ENCODE results near the gene RHBG.

RHBG gene

GRCh38 chr1:156386949-156387869, 18.2 kb downstream of the RHBG start:
- DNase-seq = no peak

DNA sequence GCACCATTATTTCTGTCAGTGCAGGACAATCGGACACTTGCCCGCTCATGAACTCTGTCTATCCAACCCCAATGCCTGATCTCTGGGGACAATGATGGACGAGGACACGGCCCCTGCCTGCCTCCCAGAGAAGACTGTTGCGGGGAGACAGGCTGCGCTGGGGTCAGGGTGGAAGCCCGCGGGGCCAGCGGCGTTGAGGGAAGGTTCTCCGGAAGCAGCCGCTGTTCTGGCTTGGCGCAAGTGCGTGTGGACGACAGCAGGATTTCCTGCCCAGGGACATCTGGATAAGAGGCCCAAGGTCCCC, 18.8 kb downstream of the RHBG start:
- no peak for DNase-seq

GRCh38 chr1:156388174-156389137, 19.4 kb downstream of the RHBG start:
- no peak for DNase-seq

DNA sequence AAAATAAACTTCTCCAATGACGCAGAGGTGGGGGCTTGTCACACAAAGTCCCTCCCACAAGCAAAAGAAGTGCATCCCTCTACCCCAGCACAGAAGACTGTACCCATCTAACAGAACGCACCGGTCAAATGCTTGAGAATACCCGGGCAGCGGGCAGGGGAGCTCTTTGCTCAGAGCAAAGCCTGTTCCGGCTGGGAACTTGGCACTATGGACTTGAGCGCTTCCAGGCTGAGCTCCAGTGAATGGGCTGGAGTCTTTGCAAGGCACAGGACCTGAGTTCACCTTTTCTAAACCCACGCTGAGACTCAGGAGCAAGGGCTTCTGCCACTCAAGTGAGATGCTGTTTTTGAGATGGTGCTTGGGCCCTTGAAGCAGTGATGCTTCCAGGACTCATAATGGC, 20.3 kb downstream of the RHBG start:
- DNase-seq = no peak

GRCh38 chr1:156390469-156391365, 21.7 kb downstream of the RHBG start:
- DNase-seq = no peak

GRCh38 chr1:156391366-156391677, 22.3 kb downstream of the RHBG start:
- DNase-seq = no peak

DNA sequence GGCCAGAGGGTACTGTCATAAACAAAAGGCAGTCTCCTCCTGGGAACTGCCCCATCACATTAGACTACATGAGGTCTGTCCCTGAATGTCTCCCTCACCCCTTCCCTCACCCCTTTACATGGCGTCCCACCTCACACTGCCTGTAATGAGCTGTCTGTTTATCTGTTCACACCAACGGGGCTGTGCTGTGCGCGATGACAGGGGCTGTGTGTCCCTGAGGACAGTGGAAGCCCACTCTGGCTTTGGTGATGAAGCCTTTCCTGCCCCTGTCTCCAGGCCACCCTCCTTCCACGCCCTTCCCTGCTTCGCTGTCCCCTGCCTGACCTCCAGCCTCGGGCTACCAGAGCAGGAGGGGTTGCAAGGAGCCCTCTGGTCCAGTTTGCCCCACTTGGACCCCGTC, 22.7 kb downstream of the RHBG start:
- DNase-seq = no peak

DNA sequence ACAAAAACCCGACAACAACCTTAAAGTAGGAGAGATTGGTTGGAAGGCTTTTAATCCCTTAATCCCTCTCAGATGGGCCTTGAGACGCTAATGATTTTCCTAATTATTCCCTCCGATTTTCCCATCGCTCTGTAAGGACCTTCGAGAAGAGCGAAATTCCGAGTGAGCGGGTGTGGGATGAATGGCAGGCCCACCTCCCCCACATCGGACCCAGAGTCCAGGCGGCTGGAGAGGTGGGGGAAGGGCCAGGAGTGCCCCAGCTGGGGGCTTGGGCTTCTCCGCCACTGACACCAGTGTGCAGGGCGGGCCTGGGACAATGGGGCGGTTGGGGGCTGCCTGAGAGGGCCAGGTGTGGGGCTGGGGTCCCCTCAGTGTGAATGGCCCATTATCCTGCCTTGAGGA, 23.4 kb downstream of the RHBG start:
- DNase-seq = no peak

DNA sequence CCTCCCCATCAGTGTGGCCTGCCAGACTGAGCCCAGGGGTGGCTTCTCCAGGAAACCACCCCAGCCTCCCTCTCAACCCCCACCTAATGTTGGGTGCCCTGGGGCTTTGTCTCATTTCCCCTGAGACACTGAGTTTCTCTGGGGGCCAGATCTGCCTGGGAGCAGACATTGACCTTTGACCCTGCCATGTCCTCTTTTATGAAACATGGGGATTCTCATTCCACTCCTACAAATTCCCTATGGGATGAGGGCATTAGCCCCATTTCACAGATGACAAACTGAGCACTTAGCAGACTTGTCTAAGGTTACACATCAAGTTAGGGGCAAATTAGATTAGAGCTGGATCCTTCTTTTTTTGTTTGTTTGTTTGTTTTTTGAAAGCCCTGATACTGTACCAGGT, 24.1 kb downstream of the RHBG start:
- no peak for DNase-seq

GRCh38 chr1:156394082-156394481, 25.1 kb downstream of the RHBG start:
- no peak for DNase-seq

GRCh38 chr1:156394835-156395461, 25.9 kb downstream of the RHBG start:
- no peak for DNase-seq

GRCh38 chr1:156399355-156400125, 30.5 kb downstream of the RHBG start:
- no peak for DNase-seq

GRCh38 chr1:156400191-156400935, 31.4 kb downstream of the RHBG start:
- DNase-seq = no peak

DNA sequence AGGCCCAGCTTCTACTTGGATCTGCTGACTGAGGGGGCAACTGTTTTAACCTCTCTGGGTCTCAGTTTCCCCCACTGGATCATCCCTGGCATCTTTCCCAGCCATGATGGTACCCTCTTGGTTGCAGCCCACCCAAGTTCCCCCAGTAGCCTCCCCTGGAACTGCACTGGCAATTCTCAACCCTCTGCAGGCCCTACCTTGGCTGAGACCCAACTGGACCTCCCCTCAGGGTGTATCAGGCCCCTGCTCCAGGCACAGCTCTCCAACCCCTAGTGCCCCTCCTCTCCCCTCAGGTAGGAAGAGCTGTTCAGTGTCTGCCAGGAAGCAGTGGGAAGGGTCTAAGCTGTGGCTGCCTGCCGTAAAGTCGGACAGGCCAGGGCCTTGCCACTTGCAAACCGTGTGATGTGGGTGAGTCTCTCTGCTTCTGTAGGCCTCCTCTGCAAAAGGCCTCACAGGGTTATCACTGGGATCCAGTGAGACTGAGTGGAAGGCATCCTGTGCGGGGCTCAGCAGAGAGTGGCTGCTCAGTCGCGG, 32.1 kb downstream of the RHBG start:
- DNase-seq = no peak

DNA sequence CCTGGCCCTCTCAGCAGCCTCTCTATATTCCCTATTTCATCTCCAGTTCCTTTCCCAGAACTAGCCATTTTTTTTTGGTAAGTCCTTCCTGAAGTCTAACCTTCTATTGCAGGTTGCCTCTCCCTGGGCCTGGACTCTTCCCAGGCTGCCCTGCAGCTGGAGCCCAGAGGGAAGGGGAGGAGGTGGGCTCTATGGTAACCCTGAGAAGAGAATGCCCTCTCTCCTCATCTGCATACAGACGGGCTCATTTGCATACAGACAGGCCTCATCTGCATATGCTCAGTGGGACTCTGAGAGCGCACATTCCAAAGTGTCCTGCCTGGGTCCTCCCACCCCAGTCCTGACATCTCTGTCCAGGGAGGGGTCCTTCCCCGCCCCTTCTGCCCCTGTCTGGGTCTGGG, 32.7 kb downstream of the RHBG start:
- no peak for DNase-seq

GRCh38 chr1:156402331-156403020, 33.5 kb downstream of the RHBG start:
- DNase-seq = no peak

DNA sequence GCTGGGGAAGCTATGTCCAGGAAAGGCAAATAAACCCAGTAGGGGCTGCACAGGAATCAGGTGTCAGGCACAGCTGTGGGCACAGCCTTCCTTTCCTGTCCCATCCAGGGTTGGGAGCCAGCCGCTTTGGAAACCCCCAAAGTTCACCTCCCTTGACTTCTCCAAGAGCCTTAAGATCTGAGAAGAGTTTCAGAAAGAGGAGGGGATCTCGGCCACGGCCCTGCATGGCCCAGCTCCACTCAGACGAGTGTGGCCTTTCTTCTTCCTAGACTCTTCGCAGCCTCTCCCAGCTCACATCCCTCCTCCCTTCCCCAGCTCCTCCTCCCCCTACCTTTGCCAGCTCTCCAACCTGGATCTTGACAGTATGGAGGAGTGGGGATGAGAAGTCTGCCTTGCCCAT, 36.7 kb downstream of the RHBG start:
- no peak for DNase-seq

- DNase-seq = no peak
Measured at GRCh38 chr1:156406251-156406650, 37.2 kb downstream of the RHBG start.

DNA sequence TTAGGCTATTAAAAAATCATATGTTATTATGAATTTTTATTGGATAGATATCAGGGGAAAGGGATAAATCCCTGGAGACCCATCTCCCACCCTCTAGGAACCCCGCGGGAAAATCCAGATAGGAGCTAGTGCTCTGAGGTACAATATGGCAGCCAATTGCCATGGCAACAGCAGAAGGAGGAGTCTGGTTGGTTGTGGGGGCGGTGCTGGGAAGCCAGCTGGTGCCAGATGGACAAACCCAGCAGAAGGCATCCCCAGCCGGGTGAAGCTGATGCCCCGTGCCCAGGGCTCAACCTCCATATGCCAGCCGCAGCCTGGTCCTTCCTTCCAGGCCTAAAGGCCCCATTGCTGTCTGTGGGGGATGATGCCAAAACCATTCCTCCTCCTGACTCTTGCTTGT, 38.3 kb downstream of the RHBG start:
- DNase-seq = no peak

DNA sequence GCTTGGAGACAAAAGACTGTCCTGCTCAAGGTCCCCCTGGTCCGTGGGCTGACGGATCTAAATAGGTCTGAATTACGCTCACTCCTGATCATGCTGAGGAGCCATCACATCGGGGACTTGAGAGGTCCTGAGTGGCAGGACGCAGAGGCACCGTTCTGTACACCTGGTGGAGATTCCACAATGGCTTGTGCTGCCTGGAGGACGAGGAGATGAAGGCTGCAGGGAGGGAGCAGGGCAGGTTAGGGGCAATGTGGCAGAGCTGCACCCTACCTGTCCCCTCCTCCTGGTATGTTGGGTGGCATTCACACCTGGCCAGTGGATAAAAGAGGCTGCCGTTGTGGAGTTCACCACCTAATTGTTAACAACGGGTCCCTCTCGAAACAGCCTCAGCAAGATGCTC, 38.7 kb downstream of the RHBG start:
- DNase-seq = no peak
